HUES64 (cell line): Measurements from ENCODE around the gene CSF2.

Experiments
- H3K27ac ChIP-seq: 2 replicates; pipeline ENCODE4 v1.7.0; 2013; ENCODE audit warnings: low read depth, low read length, inconsistent platforms
- H3K27me3 ChIP-seq: 2 replicates; pipeline ENCODE4 v1.6.1; 2013; ENCODE audit warnings: mild to moderate bottlenecking, low read length; ENCODE audit not compliant: insufficient read depth
- H3K36me3 ChIP-seq: 2 replicates; pipeline ENCODE4 v1.6.1; 2013; ENCODE audit warnings: mild to moderate bottlenecking, low read length; ENCODE audit not compliant: insufficient read depth
- H3K4me1 ChIP-seq: 2 replicates; pipeline ENCODE4 v1.6.1; 2013; ENCODE audit warnings: mild to moderate bottlenecking, low read length, moderate library complexity; ENCODE audit not compliant: insufficient read depth
- H3K4me3 ChIP-seq: 2 replicates; pipeline ENCODE4 v1.5.1; 2013; ENCODE audit warnings: mild to moderate bottlenecking, low read length, moderate library complexity
- H3K9ac ChIP-seq: 2 replicates; pipeline ENCODE4 v1.6.1; 2013; ENCODE audit warnings: mild to moderate bottlenecking, low read depth, low read length
- H3K9me3 ChIP-seq: 2 replicates; pipeline ENCODE4 v1.6.1; 2013; ENCODE audit warnings: low read depth, low read length; ENCODE audit not compliant: insufficient read depth
- WGBS: fragments of 150-250, 120-280 bp; methylation state at CpG from one replicate; pipeline ENCODE4 v1.1.7; 2013; ENCODE audit warnings: missing lambda C conversion rate; 5-methylcytosine and 5-hydroxymethylcytosine counted together

The CSF2 gene

GRCh38 chr5:132095424-132095972 is 21.9 kb downstream of the CSF2 start:
- Histone ChIP-seq H3K27me3 (no peaks in the 10 kb centered on the region), H3K36me3 (no peaks in the 10 kb centered on the region), H3K4me3 (no peak overlapping the region), H3K9me3 (no peaks in the 10 kb centered on the region), H3K4me1 (no peaks in the 10 kb centered on the region), H3K9ac (no peak overlapping the region), H3K27ac (no peak overlapping the region)
- 93% methylated on average over 6 of the region's 6 CpGs for WGBS

GRCh38 chr5:132096904-132097303 is 23.3 kb downstream of the CSF2 start:
- Histone ChIP-seq H3K4me3 (no peak overlapping the region), H3K27ac (no peak overlapping the region), H3K4me1 (no peaks in the 10 kb centered on the region), H3K36me3 (no peaks in the 10 kb centered on the region), H3K9me3 (no peaks in the 10 kb centered on the region), H3K9ac (no peak overlapping the region), H3K27me3 (no peaks in the 10 kb centered on the region)
- 98% methylated on average over 3 of the region's 3 CpGs for WGBS

- H3K36me3 ChIP-seq, result no peaks in the 10 kb centered on the region
- WGBS, result 96% methylated on average over 5 of the region's 5 CpGs
- no peaks in the 10 kb centered on the region for H3K4me1 ChIP-seq
- H3K27ac ChIP-seq, result no peak overlapping the region
- H3K27me3 ChIP-seq, result no peaks in the 10 kb centered on the region
- no peak overlapping the region for H3K4me3 ChIP-seq
- no peak overlapping the region for H3K9ac ChIP-seq
- no peaks in the 10 kb centered on the region for H3K9me3 ChIP-seq
Observed at GRCh38 chr5:132098151-132098594, 24.6 kb downstream of the CSF2 start.

- Histone ChIP-seq H3K9ac (no peak overlapping the region), H3K9me3 (no peaks in the 10 kb centered on the region), H3K27me3 (no peaks in the 10 kb centered on the region), H3K27ac (no peak overlapping the region), H3K4me1 (no peaks in the 10 kb centered on the region), H3K36me3 (no peaks in the 10 kb centered on the region), H3K4me3 (no peak overlapping the region)
Observed at GRCh38 chr5:132098621-132099020, 25.0 kb downstream of the CSF2 start.

GRCh38 chr5:132099076-132099748 is 25.6 kb downstream of the CSF2 start:
- WGBS, result 85% methylated on average over 5 of the region's 5 CpGs
- no peaks in the 10 kb centered on the region for H3K9me3 ChIP-seq
- no peak overlapping the region for H3K27ac ChIP-seq
- no peaks in the 10 kb centered on the region for H3K36me3 ChIP-seq
- no peaks in the 10 kb centered on the region for H3K27me3 ChIP-seq
- H3K4me1 ChIP-seq, result no peaks in the 10 kb centered on the region
- no peak overlapping the region for H3K9ac ChIP-seq
- no peak overlapping the region for H3K4me3 ChIP-seq

GRCh38 chr5:132099905-132100304 is 26.3 kb downstream of the CSF2 start:
- no peak overlapping the region for H3K4me3 ChIP-seq
- no peaks in the 10 kb centered on the region for H3K27me3 ChIP-seq
- H3K9ac ChIP-seq, result no peak overlapping the region
- no peak overlapping the region for H3K27ac ChIP-seq
- no peaks in the 10 kb centered on the region for H3K4me1 ChIP-seq
- 95% methylated on average over 3 of the region's 3 CpGs for WGBS
- no peaks in the 10 kb centered on the region for H3K9me3 ChIP-seq
- H3K36me3 ChIP-seq, result no peaks in the 10 kb centered on the region

- WGBS, result 95% methylated on average over 8 of the region's 8 CpGs
- H3K4me1 ChIP-seq, result no peaks in the 10 kb centered on the region
- H3K27ac ChIP-seq, result no peak overlapping the region
- H3K36me3 ChIP-seq, result no peaks in the 10 kb centered on the region
- H3K27me3 ChIP-seq, result no peaks in the 10 kb centered on the region
- no peak overlapping the region for H3K4me3 ChIP-seq
- no peak overlapping the region for H3K9ac ChIP-seq
- no peaks in the 10 kb centered on the region for H3K9me3 ChIP-seq
Observed at GRCh38 chr5:132100672-132101261, 27.2 kb downstream of the CSF2 start.

- Histone ChIP-seq H3K4me3 (no peak overlapping the region), H3K27me3 (no peaks in the 10 kb centered on the region), H3K9ac (no peak overlapping the region), H3K4me1 (no peaks in the 10 kb centered on the region), H3K36me3 (no peaks in the 10 kb centered on the region), H3K27ac (no peak overlapping the region), H3K9me3 (no peaks in the 10 kb centered on the region)
- 95% methylated on average over 6 of the region's 6 CpGs for WGBS
Observed at GRCh38 chr5:132101385-132101880, 27.8 kb downstream of the CSF2 start.

GRCh38 chr5:132102101-132102701 is 28.6 kb downstream of the CSF2 start:
- Histone ChIP-seq H3K27ac (no peak overlapping the region), H3K36me3 (no peaks in the 10 kb centered on the region), H3K27me3 (no peaks in the 10 kb centered on the region), H3K9me3 (no peaks in the 10 kb centered on the region), H3K9ac (no peak overlapping the region), H3K4me3 (no peak overlapping the region), H3K4me1 (no peaks in the 10 kb centered on the region)
- 95% methylated on average over 5 of the region's 5 CpGs for WGBS

- no peaks in the 10 kb centered on the region for H3K9me3 ChIP-seq
- WGBS, result 73% methylated on average over 3 of the region's 3 CpGs
- no peak overlapping the region for H3K9ac ChIP-seq
- H3K4me3 ChIP-seq, result no peak overlapping the region
- H3K27me3 ChIP-seq, result no peaks in the 10 kb centered on the region
- H3K4me1 ChIP-seq, result no peaks in the 10 kb centered on the region
- H3K27ac ChIP-seq, result no peak overlapping the region
- no peaks in the 10 kb centered on the region for H3K36me3 ChIP-seq
Observed at GRCh38 chr5:132102944-132103331, 29.3 kb downstream of the CSF2 start.

- Histone ChIP-seq H3K27me3 (no peaks in the 10 kb centered on the region), H3K9ac (no peak overlapping the region), H3K27ac (no peak overlapping the region), H3K36me3 (no peaks in the 10 kb centered on the region), H3K4me1 (no peaks in the 10 kb centered on the region), H3K4me3 (no peak overlapping the region), H3K9me3 (no peaks in the 10 kb centered on the region)
Observed at GRCh38 chr5:132103332-132103951, 29.9 kb downstream of the CSF2 start.
